GM21786 (cell line): ENCODE results near the gene HMGB2.
A peak's percentile ranks its signal among the peaks of the same experiment; 100 is the strongest.

Source experiments
- ATAC-seq: cut with Tn5 transposase; IDR thresholded peaks from one replicate; pipeline ENCODE4 v1.9.1; 2021; ENCODE audit not compliant: unreplicated experiment

HMGB2 gene

GRCh38 chr4:173334085-173334890 lies at the start of gene HMGB2:
TSS of gene HMGB2 (minus strand) at chr4:173334358. CDS start at chr4:173333649, 709 bp downstream.
- ATAC-seq = peak; percentile 90

GRCh38 chr4:173382349-173382748 lies 48.2 kb upstream of the HMGB2 start:
- ATAC-seq = no peak

GRCh38 chr4:173381610-173382009 lies 47.5 kb upstream of the HMGB2 start:
- ATAC-seq = no peak

GRCh38 chr4:173380987-173381386 lies 46.8 kb upstream of the HMGB2 start:
- peak; percentile 69 for ATAC-seq

GRCh38 chr4:173379929-173380328 lies 45.8 kb upstream of the HMGB2 start:
- no peak for ATAC-seq

- ATAC-seq = no peak
Observed at GRCh38 chr4:173374588-173374987, 40.4 kb upstream of the HMGB2 start.

GRCh38 chr4:173371292-173372192 lies 37.4 kb upstream of the HMGB2 start:
- ATAC-seq = peak; percentile 15

- ATAC-seq = peak; percentile 64
Observed at GRCh38 chr4:173370477-173371291, 36.5 kb upstream of the HMGB2 start, which contains the start of gene SAP30. TSS of gene SAP30 (plus strand) at chr4:173370954. CDS start at chr4:173371183, 229 bp downstream.

GRCh38 chr4:173370130-173370476 lies 35.9 kb upstream of the HMGB2 start:
- ATAC-seq = peak; percentile 4

GRCh38 chr4:173367946-173368345 lies 33.8 kb upstream of the HMGB2 start:
- no peak for ATAC-seq

GRCh38 chr4:173367285-173367684 lies 33.1 kb upstream of the HMGB2 start:
- ATAC-seq = peak; percentile 16

GRCh38 chr4:173365359-173365996 lies 31.3 kb upstream of the HMGB2 start:
- no peak for ATAC-seq

- no peak for ATAC-seq
Observed at GRCh38 chr4:173362666-173363065, 28.5 kb upstream of the HMGB2 start.

- ATAC-seq = no peak
Observed at GRCh38 chr4:173360587-173361221, 26.5 kb upstream of the HMGB2 start.

GRCh38 chr4:173357939-173358338 lies 23.8 kb upstream of the HMGB2 start:
- no peak for ATAC-seq

- ATAC-seq = no peak
Observed at GRCh38 chr4:173347467-173347866, 13.3 kb upstream of the HMGB2 start.

- no peak for ATAC-seq
Observed at GRCh38 chr4:173346074-173346473, 11.9 kb upstream of the HMGB2 start.

- ATAC-seq = peak; percentile 61
Observed at GRCh38 chr4:173345648-173346047, 11.5 kb upstream of the HMGB2 start.

- no peak for ATAC-seq
Observed at GRCh38 chr4:173343832-173344397, 9.8 kb upstream of the HMGB2 start.

GRCh38 chr4:173337463-173337862 lies 3.3 kb upstream of the HMGB2 start:
- ATAC-seq = no peak
